HG03469 (cell line): ENCODE data around the gene TRIM16.
"Not testable (repeated sequence)": the region's sequence is repeated elsewhere in the genome, so short reads cannot be mapped to it uniquely, and the experiment has no call there.

Experiments used
- ATAC-seq: cut with Tn5 transposase; IDR thresholded peaks from one replicate; pipeline ENCODE4 v1.9.1; 2021; ENCODE audit warnings: mild to moderate bottlenecking, moderate library complexity, moderate number of reproducible peaks; ENCODE audit not compliant: unreplicated experiment

TRIM16 gene

GRCh38 chr17:15683824-15684478 is at the start of gene TRIM16:
TSS of gene TRIM16 (minus strand) at chr17:15684311. CDS start at chr17:15651609, 32,702 bp downstream.
- ATAC-seq: peak; percentile 70

GRCh38 chr17:15733174-15733789 is 49.2 kb upstream of the TRIM16 start:
- not testable (repeated sequence) for ATAC-seq

GRCh38 chr17:15731900-15732299 is 47.8 kb upstream of the TRIM16 start, which contains the start of gene TBC1D26:
TSS of gene TBC1D26 (plus strand) at chr17:15732283. CDS start at chr17:15735349, 3,066 bp downstream.
- ATAC-seq: not testable (repeated sequence)

GRCh38 chr17:15730535-15730934 is 46.4 kb upstream of the TRIM16 start:
- not testable (repeated sequence) for ATAC-seq

GRCh38 chr17:15716601-15717563 is 32.8 kb upstream of the TRIM16 start:
- ATAC-seq: not testable (repeated sequence)

GRCh38 chr17:15708879-15709278 is 24.8 kb upstream of the TRIM16 start:
- ATAC-seq: not testable (repeated sequence)

GRCh38 chr17:15704813-15705212 is 20.7 kb upstream of the TRIM16 start:
- not testable (repeated sequence) for ATAC-seq

GRCh38 chr17:15704239-15704638 is 20.1 kb upstream of the TRIM16 start:
- ATAC-seq: not testable (repeated sequence)

- not testable (repeated sequence) for ATAC-seq
Measured at GRCh38 chr17:15699937-15700336, 15.8 kb upstream of the TRIM16 start.

GRCh38 chr17:15699413-15699924 is 15.4 kb upstream of the TRIM16 start, which contains the start of gene ZNF286A:
TSS of gene ZNF286A (plus strand) at chr17:15699752. CDS start at chr17:15700330, 578 bp downstream.
- peak; percentile 92 for ATAC-seq

GRCh38 chr17:15698967-15699366 is 14.9 kb upstream of the TRIM16 start:
- ATAC-seq: not testable (repeated sequence)

GRCh38 chr17:15687494-15687893 is 3.4 kb upstream of the TRIM16 start:
- ATAC-seq: not testable (repeated sequence)

- not testable (repeated sequence) for ATAC-seq
Measured at GRCh38 chr17:15683135-15683534, 976 bp downstream of the TRIM16 start.

GRCh38 chr17:15675991-15676390 is 8.1 kb downstream of the TRIM16 start:
- ATAC-seq: not testable (repeated sequence)

GRCh38 chr17:15674640-15675039 is 9.5 kb downstream of the TRIM16 start:
- ATAC-seq: not testable (repeated sequence)

- ATAC-seq: not testable (repeated sequence)
Measured at GRCh38 chr17:15669526-15669925, 14.6 kb downstream of the TRIM16 start.

- ATAC-seq: no peak
Measured at GRCh38 chr17:15663691-15664090, 20.4 kb downstream of the TRIM16 start.

GRCh38 chr17:15663176-15663575 is 20.9 kb downstream of the TRIM16 start:
- no peak for ATAC-seq

- no peak for ATAC-seq
Measured at GRCh38 chr17:15662681-15663080, 21.4 kb downstream of the TRIM16 start.

GRCh38 chr17:15660077-15660476 is 24.0 kb downstream of the TRIM16 start:
- no peak for ATAC-seq

- ATAC-seq: no peak
Measured at GRCh38 chr17:15659663-15660062, 24.4 kb downstream of the TRIM16 start.
